ENCODE results near the gene OAS2. TPM values are rescaled to one million over a fixed set of nuclear protein-coding genes. Genes with fewer than 3 reads are reported as not detected.

The OAS2 gene
- total and polyA plus RNA-seq, 2 donors (not counting 1 experiment from before 2014, with no cell fraction given), result 2.2 to 3.1 TPM

DNA sequence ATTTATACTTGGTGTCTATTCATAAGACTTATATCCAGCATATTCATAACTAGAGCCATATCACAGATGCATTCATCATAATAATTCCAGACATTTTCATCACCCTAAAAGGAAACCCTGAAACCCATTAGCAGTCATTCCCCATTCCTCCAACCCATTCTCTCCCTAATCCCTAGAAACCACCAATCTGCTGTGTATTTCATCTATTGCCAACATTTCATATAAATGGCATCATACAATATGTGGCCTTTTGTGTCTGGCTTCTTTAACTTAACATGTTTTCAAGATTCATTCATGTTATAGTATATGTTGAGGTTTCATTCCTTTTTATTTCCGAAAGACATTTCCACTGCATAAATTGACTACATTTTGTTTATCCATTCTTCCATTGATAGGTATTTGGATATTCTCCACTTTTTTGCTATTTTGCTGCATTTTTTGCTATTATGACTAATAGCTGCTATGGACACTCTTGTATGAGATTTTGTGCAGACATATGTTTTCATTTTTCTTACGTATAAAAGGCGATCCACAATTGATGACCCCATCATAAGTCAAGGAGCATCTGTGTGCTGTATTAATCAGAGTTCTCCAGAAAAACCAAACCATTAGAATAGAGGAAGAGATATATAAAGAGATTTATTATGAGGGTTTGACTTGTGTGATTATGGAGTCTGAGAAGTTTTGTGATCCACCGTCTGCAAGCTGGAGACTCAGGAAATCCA lies 5.1 kb upstream of the OAS2 start:
- Histone ChIP-seq H3K36me3 (ENCODE audit: control insufficient read depth, insufficient read depth, low read length) (no peaks in the 10 kb centered on the region), H2AFZ (ENCODE audit: low read length) (no peak overlapping the region), H3K9me3 (ENCODE audit: control insufficient read depth, insufficient read depth, low read depth, low read length) (no peaks in the 10 kb centered on the region), H3K4me2 (ENCODE audit: extremely low read depth, insufficient read depth, low read length) (no peak overlapping the region), H3K4me3 (replicated peaks in 1 of 4; ENCODE audit: control extremely low read depth in 1 of 4, insufficient read depth in 1 of 4, low read depth in 3 of 4, low read length in 4 of 4) (no peak overlapping the region), H3K27me3 (ENCODE audit: control insufficient read depth, insufficient read depth, low read length) (no peaks in the 10 kb centered on the region), H3K79me2 (ENCODE audit: control insufficient read depth, insufficient read depth, low read length) (no peaks in the 10 kb centered on the region), H3K4me1 (ENCODE audit: control insufficient read depth, extremely low read depth, insufficient read depth, low read length) (peaks cover 2% of the 10 kb centered on the region), H4K20me1 (ENCODE audit: control insufficient read depth, extremely low read depth, insufficient read depth, low read length) (no peaks in the 10 kb centered on the region), H3K27ac (ENCODE audit: insufficient read depth, low read length) (no peak overlapping the region), H3K9ac (ENCODE audit: insufficient read depth, low read length) (no peak overlapping the region)
- DNase-seq (ENCODE audit: low read depth in 2 of 2), result no peak
- no peak for TF ChIP-seq CTCF (conservative IDR thresholded peaks at IDR 0.05 in 1 of 2, IDR thresholded peaks at IDR 0.05 in 1 of 2; ENCODE audit: low read depth in 1 of 2, low read length in 2 of 2)
- TF ChIP-seq EZH2 (IDR thresholded peaks at IDR 0.05; ENCODE audit: low read length, missing control alignments), result no peak

DNA sequence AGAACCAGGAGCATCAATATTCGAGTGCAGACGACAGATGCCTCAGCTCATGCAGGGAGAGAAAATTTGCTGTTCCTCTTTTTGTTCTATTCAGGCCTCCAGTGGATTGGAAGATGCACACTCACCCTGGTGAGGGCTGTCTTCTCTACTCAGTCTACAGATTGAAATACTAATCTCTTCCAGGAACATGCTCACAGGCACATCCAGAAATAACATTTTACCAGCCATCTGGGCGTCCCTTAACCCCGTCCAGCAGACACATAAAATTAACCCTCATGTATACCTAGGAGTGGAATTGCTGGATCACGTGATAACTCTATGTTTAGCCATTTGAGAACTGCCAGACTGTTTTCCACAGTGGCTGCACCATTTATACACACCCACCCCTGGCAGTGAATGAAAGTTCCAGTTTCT lies 4.5 kb upstream of the OAS2 start:
- Histone ChIP-seq H3K9me3 (ENCODE audit: control insufficient read depth, insufficient read depth, low read depth, low read length) (no peaks in the 10 kb centered on the region), H3K9ac (ENCODE audit: insufficient read depth, low read length) (no peak overlapping the region), H3K36me3 (ENCODE audit: control insufficient read depth, insufficient read depth, low read length) (no peaks in the 10 kb centered on the region), H3K27me3 (ENCODE audit: control insufficient read depth, insufficient read depth, low read length) (no peaks in the 10 kb centered on the region), H3K4me2 (ENCODE audit: extremely low read depth, insufficient read depth, low read length) (no peak overlapping the region), H3K4me3 (replicated peaks in 1 of 4; ENCODE audit: control extremely low read depth in 1 of 4, insufficient read depth in 1 of 4, low read depth in 3 of 4, low read length in 4 of 4) (no peak overlapping the region), H4K20me1 (ENCODE audit: control insufficient read depth, extremely low read depth, insufficient read depth, low read length) (no peaks in the 10 kb centered on the region), H2AFZ (ENCODE audit: low read length) (no peak overlapping the region), H3K27ac (ENCODE audit: insufficient read depth, low read length) (no peak overlapping the region), H3K79me2 (ENCODE audit: control insufficient read depth, insufficient read depth, low read length) (no peaks in the 10 kb centered on the region), H3K4me1 (ENCODE audit: control insufficient read depth, extremely low read depth, insufficient read depth, low read length) (peaks cover 4% of the 10 kb centered on the region)
- TF ChIP-seq EZH2 (IDR thresholded peaks at IDR 0.05; ENCODE audit: low read length, missing control alignments), result no peak
- no peak for TF ChIP-seq CTCF (conservative IDR thresholded peaks at IDR 0.05 in 1 of 2, IDR thresholded peaks at IDR 0.05 in 1 of 2; ENCODE audit: low read depth in 1 of 2, low read length in 2 of 2)
- no peak for DNase-seq (ENCODE audit: low read depth in 2 of 2)

GRCh38 chr12:112974904-112975303 lies 3.4 kb upstream of the OAS2 start:
- TF ChIP-seq CTCF (conservative IDR thresholded peaks at IDR 0.05 in 1 of 2, IDR thresholded peaks at IDR 0.05 in 1 of 2; ENCODE audit: low read depth in 1 of 2, low read length in 2 of 2), result no peak
- TF ChIP-seq EZH2 (IDR thresholded peaks at IDR 0.05; ENCODE audit: low read length, missing control alignments), result no peak
- Histone ChIP-seq H3K4me3 (replicated peaks in 1 of 4; ENCODE audit: control extremely low read depth in 1 of 4, insufficient read depth in 1 of 4, low read depth in 3 of 4, low read length in 4 of 4) (no peak overlapping the region), H3K4me1 (ENCODE audit: control insufficient read depth, extremely low read depth, insufficient read depth, low read length) (peaks cover 4% of the 10 kb centered on the region), H3K27me3 (ENCODE audit: control insufficient read depth, insufficient read depth, low read length) (no peaks in the 10 kb centered on the region), H2AFZ (ENCODE audit: low read length) (no peak overlapping the region), H3K36me3 (ENCODE audit: control insufficient read depth, insufficient read depth, low read length) (no peaks in the 10 kb centered on the region), H3K79me2 (ENCODE audit: control insufficient read depth, insufficient read depth, low read length) (no peaks in the 10 kb centered on the region), H3K27ac (ENCODE audit: insufficient read depth, low read length) (no peak overlapping the region), H3K9ac (ENCODE audit: insufficient read depth, low read length) (no peak overlapping the region), H3K4me2 (ENCODE audit: extremely low read depth, insufficient read depth, low read length) (no peak overlapping the region), H3K9me3 (ENCODE audit: control insufficient read depth, insufficient read depth, low read depth, low read length) (no peaks in the 10 kb centered on the region), H4K20me1 (ENCODE audit: control insufficient read depth, extremely low read depth, insufficient read depth, low read length) (no peaks in the 10 kb centered on the region)
- no peak for DNase-seq (ENCODE audit: low read depth in 2 of 2)

All from fibroblast of lung (primary cell).